Measurements from ENCODE around the gene RRP7A. TPM values are rescaled to one million over a fixed set of nuclear protein-coding genes. Genes with fewer than 3 reads are reported as not detected.

The RRP7A gene
- total RNA-seq, 1 experiment from 2014 or later = 50.8 TPM

DNA sequence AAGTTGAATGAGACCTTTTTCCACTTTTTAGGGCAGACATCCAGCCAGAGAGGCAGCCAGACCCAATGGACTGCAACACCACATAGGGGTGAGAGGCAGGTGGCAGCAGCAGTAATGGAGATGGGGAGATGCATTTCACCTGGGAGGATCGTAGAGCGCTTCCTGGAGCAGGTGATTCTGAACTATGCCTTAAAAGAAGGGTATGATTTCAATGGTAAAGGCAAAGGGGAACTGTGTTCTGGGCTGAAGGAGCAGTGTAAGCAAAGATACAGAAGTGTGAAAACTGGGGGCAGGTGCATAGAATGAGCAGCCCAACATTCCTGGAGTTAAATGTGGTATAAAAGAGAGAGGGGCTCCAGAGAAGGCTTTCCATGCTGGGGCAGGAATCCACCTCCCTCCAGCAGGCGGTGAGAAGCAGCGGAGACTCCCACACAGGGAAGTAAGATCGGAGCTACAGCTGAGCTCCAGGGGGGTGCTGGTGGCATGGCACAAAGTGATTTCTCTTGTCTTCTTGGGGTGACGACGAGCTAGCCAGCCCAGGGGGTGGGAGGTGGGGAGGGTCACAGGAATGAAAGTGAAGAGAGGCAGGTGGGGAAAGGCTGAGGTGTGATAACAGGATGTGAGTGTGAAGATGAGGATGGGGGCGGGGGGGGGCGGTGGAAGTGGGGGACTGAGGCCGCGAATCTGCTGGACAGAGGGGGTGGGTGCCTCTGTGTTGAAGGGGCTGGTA, 29.9 kb upstream of the RRP7A start:
- H3K4me1 ChIP-seq (ENCODE audit: control insufficient read depth in 1 of 2, insufficient read depth in 2 of 2, low read length in 2 of 2) = peaks cover 0 to 4% of the 10 kb centered on the region in 2 experiments; a peak in 1 of 4 replicates
- H3K4me2 ChIP-seq (ENCODE audit: low read length) = no peak overlapping the region
- no peaks in the 10 kb centered on the region for H3K27me3 ChIP-seq (ENCODE audit: insufficient read depth, low read length)
- DNase-seq (ENCODE audit: low read depth, low spot score) (no peak), ATAC-seq (no peak)
- no peaks in the 10 kb centered on the region for H3K79me2 ChIP-seq (ENCODE audit: insufficient read depth, low read length)
- no peaks in the 10 kb centered on the region for H4K20me1 ChIP-seq (ENCODE audit: insufficient read depth)
- RAD21 ChIA-PET (ENCODE audit: low non-redundant PET in 1 of 2, low total read pairs in 2 of 2, uncharacterized antibody in 2 of 2, unreplicated experiment in 2 of 2) = no interaction called here
- no TSS peak for BruUV-seq (replicated peaks)
- no peak overlapping the region for H2AFZ ChIP-seq (ENCODE audit: low read depth, low read length, poor library complexity, severe bottlenecking)
- POLR2A ChIA-PET = no interaction called here
- TF ChIP-seq TCF7L2 (IDR thresholded peaks at IDR 0.05; ENCODE audit: borderline replicate concordance, extremely low read depth, insufficient read depth, insufficient read length) = no peak
- TF ChIP-seq POLR2A (IDR thresholded peaks at IDR 0.05; ENCODE audit: borderline replicate concordance, extremely low read depth, insufficient read depth, insufficient read length) = no peak
- no peak for TF ChIP-seq EGR1 (IDR thresholded peaks at IDR 0.05; ENCODE audit: low read depth)
- TF ChIP-seq POLR2AphosphoS5 (IDR thresholded peaks at IDR 0.05; ENCODE audit: low read depth, low read length) = no peak
- TF ChIP-seq JUND (IDR thresholded peaks at IDR 0.05) = no peak
- TF ChIP-seq, protein P1, sequence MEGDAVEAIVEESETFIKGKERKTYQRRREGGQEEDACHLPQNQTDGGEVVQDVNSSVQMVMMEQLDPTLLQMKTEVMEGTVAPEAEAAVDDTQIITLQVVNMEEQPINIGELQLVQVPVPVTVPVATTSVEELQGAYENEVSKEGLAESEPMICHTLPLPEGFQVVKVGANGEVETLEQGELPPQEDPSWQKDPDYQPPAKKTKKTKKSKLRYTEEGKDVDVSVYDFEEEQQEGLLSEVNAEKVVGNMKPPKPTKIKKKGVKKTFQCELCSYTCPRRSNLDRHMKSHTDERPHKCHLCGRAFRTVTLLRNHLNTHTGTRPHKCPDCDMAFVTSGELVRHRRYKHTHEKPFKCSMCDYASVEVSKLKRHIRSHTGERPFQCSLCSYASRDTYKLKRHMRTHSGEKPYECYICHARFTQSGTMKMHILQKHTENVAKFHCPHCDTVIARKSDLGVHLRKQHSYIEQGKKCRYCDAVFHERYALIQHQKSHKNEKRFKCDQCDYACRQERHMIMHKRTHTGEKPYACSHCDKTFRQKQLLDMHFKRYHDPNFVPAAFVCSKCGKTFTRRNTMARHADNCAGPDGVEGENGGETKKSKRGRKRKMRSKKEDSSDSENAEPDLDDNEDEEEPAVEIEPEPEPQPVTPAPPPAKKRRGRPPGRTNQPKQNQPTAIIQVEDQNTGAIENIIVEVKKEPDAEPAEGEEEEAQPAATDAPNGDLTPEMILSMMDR (IDR thresholded peaks at IDR 0.05 in 2 of 3, conservative IDR thresholded peaks at IDR 0.05 in 1 of 3; ENCODE audit: borderline replicate concordance in 1 of 3, insufficient read depth in 1 of 3, low read depth in 2 of 3, low read length in 2 of 3) = no peak
- no peak for TF ChIP-seq RAD21 (IDR thresholded peaks at IDR 0.05; ENCODE audit: low read depth)
- no peak for TF ChIP-seq SRF (IDR thresholded peaks at IDR 0.05; ENCODE audit: low read depth)
- no peak for TF ChIP-seq FOSL1 (IDR thresholded peaks at IDR 0.05; ENCODE audit: low read depth)
- TF ChIP-seq, protein P2, sequence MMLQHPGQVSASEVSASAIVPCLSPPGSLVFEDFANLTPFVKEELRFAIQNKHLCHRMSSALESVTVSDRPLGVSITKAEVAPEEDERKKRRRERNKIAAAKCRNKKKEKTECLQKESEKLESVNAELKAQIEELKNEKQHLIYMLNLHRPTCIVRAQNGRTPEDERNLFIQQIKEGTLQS (IDR thresholded peaks at IDR 0.05) = no peak
- TF ChIP-seq EZH2phosphoT487 (IDR thresholded peaks at IDR 0.05; ENCODE audit: borderline replicate concordance) = no peak
- TF ChIP-seq, protein P3, sequence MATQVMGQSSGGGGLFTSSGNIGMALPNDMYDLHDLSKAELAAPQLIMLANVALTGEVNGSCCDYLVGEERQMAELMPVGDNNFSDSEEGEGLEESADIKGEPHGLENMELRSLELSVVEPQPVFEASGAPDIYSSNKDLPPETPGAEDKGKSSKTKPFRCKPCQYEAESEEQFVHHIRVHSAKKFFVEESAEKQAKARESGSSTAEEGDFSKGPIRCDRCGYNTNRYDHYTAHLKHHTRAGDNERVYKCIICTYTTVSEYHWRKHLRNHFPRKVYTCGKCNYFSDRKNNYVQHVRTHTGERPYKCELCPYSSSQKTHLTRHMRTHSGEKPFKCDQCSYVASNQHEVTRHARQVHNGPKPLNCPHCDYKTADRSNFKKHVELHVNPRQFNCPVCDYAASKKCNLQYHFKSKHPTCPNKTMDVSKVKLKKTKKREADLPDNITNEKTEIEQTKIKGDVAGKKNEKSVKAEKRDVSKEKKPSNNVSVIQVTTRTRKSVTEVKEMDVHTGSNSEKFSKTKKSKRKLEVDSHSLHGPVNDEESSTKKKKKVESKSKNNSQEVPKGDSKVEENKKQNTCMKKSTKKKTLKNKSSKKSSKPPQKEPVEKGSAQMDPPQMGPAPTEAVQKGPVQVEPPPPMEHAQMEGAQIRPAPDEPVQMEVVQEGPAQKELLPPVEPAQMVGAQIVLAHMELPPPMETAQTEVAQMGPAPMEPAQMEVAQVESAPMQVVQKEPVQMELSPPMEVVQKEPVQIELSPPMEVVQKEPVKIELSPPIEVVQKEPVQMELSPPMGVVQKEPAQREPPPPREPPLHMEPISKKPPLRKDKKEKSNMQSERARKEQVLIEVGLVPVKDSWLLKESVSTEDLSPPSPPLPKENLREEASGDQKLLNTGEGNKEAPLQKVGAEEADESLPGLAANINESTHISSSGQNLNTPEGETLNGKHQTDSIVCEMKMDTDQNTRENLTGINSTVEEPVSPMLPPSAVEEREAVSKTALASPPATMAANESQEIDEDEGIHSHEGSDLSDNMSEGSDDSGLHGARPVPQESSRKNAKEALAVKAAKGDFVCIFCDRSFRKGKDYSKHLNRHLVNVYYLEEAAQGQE (IDR thresholded peaks at IDR 0.05; ENCODE audit: low read depth) = no peak
- no peak for TF ChIP-seq YY1 (IDR thresholded peaks at IDR 0.05; ENCODE audit: extremely low read depth, insufficient replicate concordance, low read depth, low read length)
- CTCF ChIA-PET = no interaction called here
- no peak overlapping the region for H3K4me3 ChIP-seq (replicated peaks in 1 of 2; ENCODE audit: low read depth in 1 of 2, low read length in 2 of 2)
- no peaks in the 10 kb centered on the region for H3K9me2 ChIP-seq (ENCODE audit: insufficient read depth)
- H3K9ac ChIP-seq (ENCODE audit: low read length) = no peak overlapping the region
- H3K27ac ChIP-seq (ENCODE audit: low read depth, low read length) = no peak overlapping the region
- no peaks in the 10 kb centered on the region; a peak in 1 of 4 replicates for H3K36me3 ChIP-seq (ENCODE audit: control insufficient read depth in 1 of 2, insufficient read depth in 2 of 2, low read length in 2 of 2)
- H3K9me3 ChIP-seq (ENCODE audit: control insufficient read depth in 1 of 2, insufficient read depth in 1 of 2, low read depth in 1 of 2, low read length in 2 of 2) = no peaks in the 10 kb centered on the region
- intact Hi-C loops (cut with micrococcal nuclease) = no loop called here

All from HCT116 (cell line).